Type B pancreatic cell (in vitro differentiated cells): Measurements from ENCODE around the gene DAGLA. TPM values are rescaled to one million over a fixed set of nuclear protein-coding genes. Genes with fewer than 3 reads are reported as not detected.

Experiments
- DNase-seq: peaks from one replicate; pipeline ENCODE4 v3.0.0; 2021; ENCODE audit warnings: mixed read lengths; ENCODE audit not compliant: unreplicated experiment; ENCODE audit errors: extremely low spot score
- H3K27ac Mint-ChIP-seq: 2 replicates; pipeline ENCODE4 v1.8.0; 2021; ENCODE audit warnings: mild to moderate bottlenecking, mixed read lengths
- H3K27me3 Mint-ChIP-seq: 2 replicates; pipeline ENCODE4 v1.8.0; 2021; ENCODE audit warnings: mixed read lengths
- H3K36me3 Mint-ChIP-seq: 2 replicates; pipeline ENCODE4 v1.8.0; 2021; ENCODE audit warnings: mixed read lengths
- H3K4me1 Mint-ChIP-seq: one replicate; pipeline ENCODE4 v1.8.0; 2021; ENCODE audit warnings: mixed read lengths; ENCODE audit not compliant: unreplicated experiment
- H3K4me3 Mint-ChIP-seq: 2 replicates; pipeline ENCODE4 v1.8.0; 2021; ENCODE audit warnings: mild to moderate bottlenecking, mixed read lengths
- H3K9me3 Mint-ChIP-seq: 2 replicates; pipeline ENCODE4 v1.8.0; 2021; ENCODE audit warnings: mixed read lengths
- CTCF ChIP-seq: fragments of 200-600 bp; sonication (generic); conservative IDR thresholded peaks from 2 replicates; pipeline ENCODE4 v1.5.0; 2021; ENCODE audit warnings: antibody characterized with exemption, mild to moderate bottlenecking
- total RNA-seq: library from RNA; stranded (reverse); gene quantifications from 2 replicates; pipeline ENCODE4 v1.2.1, GENCODE V29; 2021; ENCODE audit warnings: low replicate concordance

The DAGLA gene
- total RNA-seq, 1 donor from 2014 or later: 7.8 TPM

- no peak for TF ChIP-seq CTCF
- Mint-ChIP-seq H3K4me1 (peaks cover 33% of the 10 kb centered on the region), H3K27ac (peak overlapping the region; percentile 73), H3K36me3 (no peaks in the 10 kb centered on the region), H3K27me3 (no peaks in the 10 kb centered on the region), H3K9me3 (no peaks in the 10 kb centered on the region), H3K4me3 (no peak overlapping the region)
- DNase-seq: no peak
These were observed 91.2 kb downstream of the DAGLA start for GRCh38 chr11:61771195-61771894.

GRCh38 chr11:61771985-61772455, 91.8 kb downstream of the DAGLA start:
- Mint-ChIP-seq H3K27me3 (no peaks in the 10 kb centered on the region), H3K27ac (no peak overlapping the region), H3K36me3 (no peaks in the 10 kb centered on the region), H3K9me3 (no peaks in the 10 kb centered on the region), H3K4me1 (peaks cover 33% of the 10 kb centered on the region), H3K4me3 (no peak overlapping the region)
- no peak for DNase-seq
- no peak for TF ChIP-seq CTCF

GRCh38 chr11:61773356-61773755, 93.2 kb downstream of the DAGLA start:
- H3K4me1 Mint-ChIP-seq: peaks cover 29% of the 10 kb centered on the region
- DNase-seq: no peak
- peak overlapping the region; percentile 38 for H3K4me3 Mint-ChIP-seq
- H3K27me3 Mint-ChIP-seq: no peaks in the 10 kb centered on the region
- TF ChIP-seq CTCF: no peak
- no peaks in the 10 kb centered on the region for H3K9me3 Mint-ChIP-seq
- peak overlapping the region; percentile 65 for H3K27ac Mint-ChIP-seq
- H3K36me3 Mint-ChIP-seq: peaks cover 6% of the 10 kb centered on the region

- H3K4me1 Mint-ChIP-seq: peaks cover 28% of the 10 kb centered on the region
- DNase-seq: no peak
- H3K36me3 Mint-ChIP-seq: peaks cover 6% of the 10 kb centered on the region
- TF ChIP-seq CTCF: no peak
- H3K27me3 Mint-ChIP-seq: no peaks in the 10 kb centered on the region
- peak overlapping the region; percentile 65 for H3K27ac Mint-ChIP-seq
- H3K4me3 Mint-ChIP-seq: peak overlapping the region; percentile 38
- H3K9me3 Mint-ChIP-seq: no peaks in the 10 kb centered on the region
These were observed 93.6 kb downstream of the DAGLA start for GRCh38 chr11:61773809-61774208.

- Mint-ChIP-seq H3K4me3 (peak overlapping the region; percentile 25), H3K27me3 (no peaks in the 10 kb centered on the region), H3K27ac (no peak overlapping the region), H3K9me3 (no peaks in the 10 kb centered on the region), H3K36me3 (peaks cover 6% of the 10 kb centered on the region), H3K4me1 (peaks cover 28% of the 10 kb centered on the region)
- no peak for TF ChIP-seq CTCF
- DNase-seq: no peak
These were observed 94.2 kb downstream of the DAGLA start for GRCh38 chr11:61774411-61774810.
